ENCODE results near the gene BHLHE23. TPM values are rescaled to one million over a fixed set of nuclear protein-coding genes. Genes with fewer than 3 reads are reported as not detected.

BHLHE23 gene
- total RNA-seq, 1 donor from 2014 or later = not detected

- no peak overlapping the region for H3K9ac ChIP-seq (ENCODE audit: low read depth in 1 of 3, low read length in 3 of 3)
- no peaks in the 10 kb centered on the region for H3K9me3 ChIP-seq (ENCODE audit: control insufficient read depth in 3 of 3, low read length in 3 of 3)
- no peaks in the 10 kb centered on the region for H3K36me3 ChIP-seq (ENCODE audit: control insufficient read depth in 3 of 3, insufficient read depth in 3 of 3, low read length in 3 of 3)
- no peaks in the 10 kb centered on the region for H3K4me1 ChIP-seq (ENCODE audit: control insufficient read depth in 3 of 3, insufficient read depth in 3 of 3, low read length in 3 of 3)
- no peak overlapping the region for H3K4me3 ChIP-seq (ENCODE audit: low read length in 3 of 3)
- no peak overlapping the region for H3K27ac ChIP-seq (ENCODE audit: low read depth, low read length)
- peaks cover 82 to 96% (median 90%) of the 10 kb centered on the region in 3 donors for H3K27me3 ChIP-seq (ENCODE audit: control insufficient read depth in 3 of 3, insufficient read depth in 3 of 3, low read length in 3 of 3)
Measured at GRCh38 chr20:63003546-63003945, 3.2 kb downstream of the BHLHE23 start.

- no peaks in the 10 kb centered on the region for H3K9me3 ChIP-seq (ENCODE audit: control insufficient read depth in 3 of 3, low read length in 3 of 3)
- no peaks in the 10 kb centered on the region for H3K4me1 ChIP-seq (ENCODE audit: control insufficient read depth in 3 of 3, insufficient read depth in 3 of 3, low read length in 3 of 3)
- H3K27me3 ChIP-seq (ENCODE audit: control insufficient read depth in 3 of 3, insufficient read depth in 3 of 3, low read length in 3 of 3) = peaks cover 82 to 96% (median 90%) of the 10 kb centered on the region in 3 donors
- no peak overlapping the region for H3K27ac ChIP-seq (ENCODE audit: low read depth, low read length)
- no peak overlapping the region for H3K4me3 ChIP-seq (ENCODE audit: low read length in 3 of 3)
- no peak overlapping the region for H3K9ac ChIP-seq (ENCODE audit: low read depth in 1 of 3, low read length in 3 of 3)
- no peaks in the 10 kb centered on the region for H3K36me3 ChIP-seq (ENCODE audit: control insufficient read depth in 3 of 3, insufficient read depth in 3 of 3, low read length in 3 of 3)
Measured at GRCh38 chr20:63002511-63002910, 4.3 kb downstream of the BHLHE23 start.

- no peak overlapping the region for H3K4me3 ChIP-seq (ENCODE audit: low read length in 3 of 3)
- no peak overlapping the region for H3K27ac ChIP-seq (ENCODE audit: low read depth, low read length)
- peaks cover 83 to 93% (median 87%) of the 10 kb centered on the region in 3 donors for H3K27me3 ChIP-seq (ENCODE audit: control insufficient read depth in 3 of 3, insufficient read depth in 3 of 3, low read length in 3 of 3)
- no peaks in the 10 kb centered on the region for H3K4me1 ChIP-seq (ENCODE audit: control insufficient read depth in 3 of 3, insufficient read depth in 3 of 3, low read length in 3 of 3)
- H3K9me3 ChIP-seq (ENCODE audit: control insufficient read depth in 3 of 3, low read length in 3 of 3) = no peaks in the 10 kb centered on the region
- no peaks in the 10 kb centered on the region for H3K36me3 ChIP-seq (ENCODE audit: control insufficient read depth in 3 of 3, insufficient read depth in 3 of 3, low read length in 3 of 3)
- H3K9ac ChIP-seq (ENCODE audit: low read depth in 1 of 3, low read length in 3 of 3) = no peak overlapping the region
Measured at GRCh38 chr20:63000958-63001357, 5.8 kb downstream of the BHLHE23 start.

DNA sequence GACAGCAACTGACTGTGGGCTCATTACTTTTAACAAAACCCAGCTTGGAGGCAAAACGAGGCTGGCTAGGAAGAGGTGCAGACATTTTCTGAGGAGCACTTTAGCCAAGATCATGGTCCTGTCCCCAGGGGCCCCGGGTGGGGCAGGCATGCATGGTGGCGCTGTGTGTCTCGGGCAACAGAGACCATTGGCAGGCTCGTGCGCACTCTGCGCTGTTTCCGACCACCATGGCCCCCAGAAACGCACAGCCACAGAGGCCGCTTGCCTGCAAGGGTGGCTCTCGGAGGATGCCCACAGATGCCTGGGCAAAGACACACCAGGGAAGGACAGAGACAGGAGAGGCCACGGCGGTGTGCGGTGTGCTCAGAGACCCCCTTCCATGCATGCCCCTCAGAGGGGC lies 6.7 kb downstream of the BHLHE23 start:
- H3K36me3 ChIP-seq (ENCODE audit: control insufficient read depth in 3 of 3, insufficient read depth in 3 of 3, low read length in 3 of 3) = no peaks in the 10 kb centered on the region
- H3K9me3 ChIP-seq (ENCODE audit: control insufficient read depth in 3 of 3, low read length in 3 of 3) = no peaks in the 10 kb centered on the region
- H3K9ac ChIP-seq (ENCODE audit: low read depth in 1 of 3, low read length in 3 of 3) = no peak overlapping the region
- H3K27me3 ChIP-seq (ENCODE audit: control insufficient read depth in 3 of 3, insufficient read depth in 3 of 3, low read length in 3 of 3) = peaks cover 84 to 93% (median 86%) of the 10 kb centered on the region in 3 donors
- no peak overlapping the region for H3K27ac ChIP-seq (ENCODE audit: low read depth, low read length)
- no peaks in the 10 kb centered on the region for H3K4me1 ChIP-seq (ENCODE audit: control insufficient read depth in 3 of 3, insufficient read depth in 3 of 3, low read length in 3 of 3)
- no peak overlapping the region for H3K4me3 ChIP-seq (ENCODE audit: low read length in 3 of 3)

GRCh38 chr20:62999580-62999979 lies 7.2 kb downstream of the BHLHE23 start:
- Histone ChIP-seq H3K27ac (ENCODE audit: low read depth, low read length) (no peak overlapping the region), H3K9me3 (ENCODE audit: control insufficient read depth in 3 of 3, low read length in 3 of 3) (no peaks in the 10 kb centered on the region), H3K9ac (ENCODE audit: low read depth in 1 of 3, low read length in 3 of 3) (no peak overlapping the region), H3K4me3 (ENCODE audit: low read length in 3 of 3) (no peak overlapping the region), H3K27me3 (ENCODE audit: control insufficient read depth in 3 of 3, insufficient read depth in 3 of 3, low read length in 3 of 3) (peaks cover 84 to 93% (median 86%) of the 10 kb centered on the region in 3 donors), H3K4me1 (ENCODE audit: control insufficient read depth in 3 of 3, insufficient read depth in 3 of 3, low read length in 3 of 3) (no peaks in the 10 kb centered on the region), H3K36me3 (ENCODE audit: control insufficient read depth in 3 of 3, insufficient read depth in 3 of 3, low read length in 3 of 3) (no peaks in the 10 kb centered on the region)

DNA sequence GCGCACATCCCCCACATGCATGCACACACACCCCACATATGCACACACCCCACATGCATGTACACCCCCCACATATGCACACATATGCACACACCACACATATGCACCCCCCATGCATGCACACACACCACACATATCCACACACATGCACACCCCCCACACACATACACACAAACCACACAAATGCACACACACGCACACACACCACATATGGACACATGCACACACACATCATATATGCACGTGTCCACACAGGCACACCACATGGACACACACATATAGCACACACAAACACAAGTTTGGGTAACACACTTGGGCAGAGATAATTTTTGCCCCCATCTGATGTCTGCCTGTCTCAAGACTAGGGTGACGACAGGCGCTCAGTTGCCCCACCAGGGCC lies 8.3 kb downstream of the BHLHE23 start:
- Histone ChIP-seq H3K27me3 (ENCODE audit: control insufficient read depth in 3 of 3, insufficient read depth in 3 of 3, low read length in 3 of 3) (peaks cover 84 to 90% (median 88%) of the 10 kb centered on the region in 3 donors), H3K9me3 (ENCODE audit: control insufficient read depth in 3 of 3, low read length in 3 of 3) (no peaks in the 10 kb centered on the region), H3K27ac (ENCODE audit: low read depth, low read length) (no peak overlapping the region), H3K36me3 (ENCODE audit: control insufficient read depth in 3 of 3, insufficient read depth in 3 of 3, low read length in 3 of 3) (no peaks in the 10 kb centered on the region), H3K4me1 (ENCODE audit: control insufficient read depth in 3 of 3, insufficient read depth in 3 of 3, low read length in 3 of 3) (no peaks in the 10 kb centered on the region), H3K4me3 (ENCODE audit: low read length in 3 of 3) (no peak overlapping the region), H3K9ac (ENCODE audit: low read depth in 1 of 3, low read length in 3 of 3) (no peak overlapping the region)

DNA sequence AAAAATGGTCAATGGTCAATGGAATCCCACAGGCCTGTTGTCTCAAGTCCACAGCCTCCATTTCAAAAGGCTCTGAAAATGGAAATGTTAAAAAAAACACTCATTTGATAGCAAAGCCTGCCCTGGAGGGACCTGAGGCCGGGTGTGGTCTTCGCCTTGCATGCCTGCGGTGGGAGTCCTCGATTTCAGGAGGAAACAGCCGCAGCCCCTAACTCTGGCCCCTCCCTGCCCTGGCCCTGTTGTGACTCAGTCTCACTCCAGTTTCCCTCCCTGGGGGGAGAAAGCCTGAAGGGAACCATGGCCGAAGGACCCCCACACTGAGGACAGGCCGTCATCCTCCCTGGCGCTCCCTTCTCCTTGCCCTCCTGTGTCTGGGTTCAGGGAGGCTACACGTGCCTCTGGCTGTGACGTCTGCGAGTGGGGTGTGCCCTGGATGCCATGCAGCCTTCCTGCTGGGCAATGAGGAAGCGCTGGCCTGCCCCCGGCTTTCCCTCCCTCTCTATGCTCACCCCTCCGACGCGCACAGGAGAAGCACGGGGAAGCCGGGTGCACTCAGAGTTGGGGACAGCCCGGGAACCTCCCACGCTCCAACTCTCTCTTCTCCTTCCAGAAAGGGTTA lies 9.2 kb downstream of the BHLHE23 start:
- Histone ChIP-seq H3K9me3 (ENCODE audit: control insufficient read depth in 3 of 3, low read length in 3 of 3) (no peaks in the 10 kb centered on the region), H3K4me3 (ENCODE audit: low read length in 3 of 3) (no peak overlapping the region), H3K27ac (ENCODE audit: low read depth, low read length) (no peak overlapping the region), H3K9ac (ENCODE audit: low read depth in 1 of 3, low read length in 3 of 3) (no peak overlapping the region), H3K36me3 (ENCODE audit: control insufficient read depth in 3 of 3, insufficient read depth in 3 of 3, low read length in 3 of 3) (no peaks in the 10 kb centered on the region), H3K4me1 (ENCODE audit: control insufficient read depth in 3 of 3, insufficient read depth in 3 of 3, low read length in 3 of 3) (no peaks in the 10 kb centered on the region), H3K27me3 (ENCODE audit: control insufficient read depth in 3 of 3, insufficient read depth in 3 of 3, low read length in 3 of 3) (peaks cover 82 to 88% (median 84%) of the 10 kb centered on the region in 3 donors)

DNA sequence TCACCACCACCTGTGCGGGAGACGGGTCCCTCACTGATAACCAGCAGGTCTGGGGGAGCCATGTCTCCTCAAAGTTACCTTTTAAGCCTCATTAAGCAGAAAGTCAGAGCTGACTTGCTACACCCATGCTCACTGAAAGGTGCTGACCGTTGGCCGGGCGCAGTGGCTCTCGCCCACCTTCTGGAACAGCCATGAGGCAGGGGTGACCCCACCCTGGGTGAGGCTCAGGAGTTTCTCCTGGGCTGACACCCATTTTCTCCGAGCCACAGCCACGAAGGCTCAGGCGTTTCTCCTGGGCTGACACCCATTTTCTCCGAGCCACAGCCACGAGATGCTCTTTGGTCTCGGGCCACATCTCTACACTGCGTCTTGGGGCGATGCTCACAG lies 10.2 kb downstream of the BHLHE23 start:
- no peaks in the 10 kb centered on the region for H3K4me1 ChIP-seq (ENCODE audit: control insufficient read depth in 3 of 3, insufficient read depth in 3 of 3, low read length in 3 of 3)
- peaks cover 78 to 90% (median 85%) of the 10 kb centered on the region in 3 donors for H3K27me3 ChIP-seq (ENCODE audit: control insufficient read depth in 3 of 3, insufficient read depth in 3 of 3, low read length in 3 of 3)
- H3K9me3 ChIP-seq (ENCODE audit: control insufficient read depth in 3 of 3, low read length in 3 of 3) = no peaks in the 10 kb centered on the region
- H3K4me3 ChIP-seq (ENCODE audit: low read length in 3 of 3) = no peak overlapping the region
- H3K9ac ChIP-seq (ENCODE audit: low read depth in 1 of 3, low read length in 3 of 3) = no peak overlapping the region
- no peaks in the 10 kb centered on the region for H3K36me3 ChIP-seq (ENCODE audit: control insufficient read depth in 3 of 3, insufficient read depth in 3 of 3, low read length in 3 of 3)
- H3K27ac ChIP-seq (ENCODE audit: low read depth, low read length) = no peak overlapping the region

GRCh38 chr20:62995898-62996595 lies 10.7 kb downstream of the BHLHE23 start:
- Histone ChIP-seq H3K27me3 (ENCODE audit: control insufficient read depth in 3 of 3, insufficient read depth in 3 of 3, low read length in 3 of 3) (peaks cover 79 to 90% (median 86%) of the 10 kb centered on the region in 3 donors), H3K27ac (ENCODE audit: low read depth, low read length) (no peak overlapping the region), H3K9ac (ENCODE audit: low read depth in 1 of 3, low read length in 3 of 3) (no peak overlapping the region), H3K4me3 (ENCODE audit: low read length in 3 of 3) (no peak overlapping the region), H3K9me3 (ENCODE audit: control insufficient read depth in 3 of 3, low read length in 3 of 3) (no peaks in the 10 kb centered on the region), H3K4me1 (ENCODE audit: control insufficient read depth in 3 of 3, insufficient read depth in 3 of 3, low read length in 3 of 3) (no peaks in the 10 kb centered on the region), H3K36me3 (ENCODE audit: control insufficient read depth in 3 of 3, insufficient read depth in 3 of 3, low read length in 3 of 3) (no peaks in the 10 kb centered on the region)

- Histone ChIP-seq H3K27me3 (ENCODE audit: control insufficient read depth in 3 of 3, insufficient read depth in 3 of 3, low read length in 3 of 3) (peaks cover 79 to 90% (median 86%) of the 10 kb centered on the region in 3 donors), H3K36me3 (ENCODE audit: control insufficient read depth in 3 of 3, insufficient read depth in 3 of 3, low read length in 3 of 3) (no peaks in the 10 kb centered on the region), H3K9me3 (ENCODE audit: control insufficient read depth in 3 of 3, low read length in 3 of 3) (no peaks in the 10 kb centered on the region), H3K4me3 (ENCODE audit: low read length in 3 of 3) (no peak overlapping the region), H3K4me1 (ENCODE audit: control insufficient read depth in 3 of 3, insufficient read depth in 3 of 3, low read length in 3 of 3) (no peaks in the 10 kb centered on the region), H3K9ac (ENCODE audit: low read depth in 1 of 3, low read length in 3 of 3) (no peak overlapping the region), H3K27ac (ENCODE audit: low read depth, low read length) (no peak overlapping the region)
Measured at GRCh38 chr20:62995481-62995880, 11.3 kb downstream of the BHLHE23 start.
